CD14-positive monocyte (primary cell): ENCODE measurements around the gene UPF3A. TPM values are rescaled to one million over a fixed set of nuclear protein-coding genes. Genes with fewer than 3 reads are reported as not detected.

Experiments
- DNase-seq, 3 donors: peaks; one replicate each; pipeline ENCODE4 v3.0.0-alpha.2; 2011 to 2022
- H2AFZ ChIP-seq: 2 replicates; pipeline ENCODE4 v1.6.0; 2012; ENCODE audit warnings: mild to moderate bottlenecking, low read depth, low read length, inconsistent platforms; ENCODE audit not compliant: insufficient read depth, poor library complexity, severe bottlenecking
- H3K27ac ChIP-seq, 2 donors: 1 replicate in 1 of 2; 2 replicates in 1 of 2; pipeline ENCODE4 v1.5.1; 2012 to 2013; ENCODE audit warnings: low read length in 2 of 2, control low read depth in 1 of 2, inconsistent platforms in 1 of 2, low read depth in 1 of 2, mild to moderate bottlenecking in 1 of 2
- H3K27me3 ChIP-seq, 2 donors: one replicate each; pipeline versions ENCODE4 v1.6.0 to v1.6.1; 2011 to 2013; ENCODE audit warnings: low read length in 2 of 2; ENCODE audit not compliant: control insufficient read depth in 2 of 2, insufficient read depth in 2 of 2
- H3K36me3 ChIP-seq, 2 donors: replicated peaks in 1 of 2; 1 replicate in 1 of 2; 2 replicates in 1 of 2; pipeline versions ENCODE4 v1.5.1 to v1.6.1; 2012 to 2013; ENCODE audit warnings: low read length in 2 of 2, control low read depth in 1 of 2, inconsistent platforms in 1 of 2, mild to moderate bottlenecking in 1 of 2; ENCODE audit not compliant: insufficient read depth in 2 of 2, control insufficient read depth in 1 of 2
- H3K4me1 ChIP-seq, 2 donors: 1 replicate in 1 of 2; 2 replicates in 1 of 2; pipeline versions ENCODE4 v1.5.1 to v1.6.1; 2012 to 2013; ENCODE audit warnings: low read length in 2 of 2, control low read depth in 1 of 2, inconsistent platforms in 1 of 2, mild to moderate bottlenecking in 1 of 2, moderate library complexity in 1 of 2; ENCODE audit not compliant: insufficient read depth in 2 of 2, control insufficient read depth in 1 of 2
- H3K4me2 ChIP-seq: replicated peaks from 2 replicates; pipeline ENCODE3; 2012; ENCODE audit warnings: low read length, moderate library complexity, mild to moderate bottlenecking; ENCODE audit not compliant: poor library complexity, severe bottlenecking; ENCODE audit errors: extremely low read depth
- H3K4me3 ChIP-seq, 3 experiments: fragments of 200-600 bp in 1 of 3; sonication (generic) in 1 of 3; replicated peaks in 1 of 3; 1 replicate in 2 of 3; 2 replicates in 1 of 3; pipeline ENCODE4 v1.5.1; 2011 to 2013; ENCODE audit warnings: low read length in 3 of 3, mild to moderate bottlenecking in 3 of 3, control low read depth in 2 of 3, low read depth in 2 of 3, inconsistent platforms in 1 of 3, moderate library complexity in 1 of 3
- H3K79me2 ChIP-seq: 2 replicates; pipeline ENCODE4 v1.6.0; 2012; ENCODE audit warnings: mild to moderate bottlenecking, control low read depth, inconsistent platforms, low read length, moderate library complexity; ENCODE audit not compliant: insufficient read depth
- H3K9ac ChIP-seq: 2 replicates; pipeline ENCODE4 v1.6.0; 2017; ENCODE audit warnings: low read length, mild to moderate bottlenecking; ENCODE audit not compliant: insufficient read depth, poor library complexity, severe bottlenecking
- H3K9me3 ChIP-seq, 2 donors: replicated peaks in 1 of 2; 1 replicate in 1 of 2; 2 replicates in 1 of 2; pipeline versions ENCODE4 v1.5.1 to v1.6.1; 2012 to 2013; ENCODE audit warnings: low read length in 2 of 2, control low read depth in 1 of 2; ENCODE audit not compliant: control insufficient read depth in 1 of 2, insufficient read depth in 1 of 2
- H4K20me1 ChIP-seq: 2 replicates; pipeline ENCODE4 v1.6.0; 2012; ENCODE audit warnings: mild to moderate bottlenecking, low read length, control low read depth, moderate library complexity; ENCODE audit not compliant: insufficient read depth
- H3K27ac Mint-ChIP-seq, 7 donors: one replicate each; pipeline ENCODE4 v1.8.0; 2020; ENCODE audit warnings: mild to moderate bottlenecking in 7 of 7, mixed read lengths in 7 of 7, moderate library complexity in 6 of 7, inconsistent platforms in 2 of 7
- H3K27me3 Mint-ChIP-seq, 3 donors: one replicate each; pipeline ENCODE4 v1.8.0; 2021 to 2022; ENCODE audit warnings: low read depth in 3 of 3, mild to moderate bottlenecking in 3 of 3, mixed read lengths in 3 of 3, moderate library complexity in 3 of 3, inconsistent platforms in 1 of 3
- H3K36me3 Mint-ChIP-seq, 2 donors: one replicate each; pipeline ENCODE4 v1.8.0; 2020; ENCODE audit warnings: mixed read lengths in 2 of 2, inconsistent platforms in 1 of 2, mild to moderate bottlenecking in 1 of 2
- H3K4me1 Mint-ChIP-seq: one replicate; pipeline ENCODE4 v1.8.0; 2020; ENCODE audit warnings: mild to moderate bottlenecking, mixed read lengths
- H3K4me3 Mint-ChIP-seq, 2 donors: one replicate each; pipeline ENCODE4 v1.8.0; 2020; ENCODE audit warnings: mild to moderate bottlenecking in 2 of 2, mixed read lengths in 2 of 2, moderate library complexity in 1 of 2
- H3K9me3 Mint-ChIP-seq, 7 donors: one replicate each; pipeline ENCODE4 v1.8.0; 2020 to 2022; ENCODE audit warnings: mixed read lengths in 7 of 7, mild to moderate bottlenecking in 6 of 7, moderate library complexity in 6 of 7, inconsistent platforms in 2 of 7
- WGBS: methylation state at CpG from one replicate; pipeline ENCODE4 v1.1.5; 2013; ENCODE audit warnings: missing lambda C conversion rate; ENCODE audit not compliant: insufficient coverage; 5-methylcytosine and 5-hydroxymethylcytosine counted together
- intact Hi-C, 2 donors: fragments of 100-400 bp; cut with micrococcal nuclease; formaldehyde crosslinking; loops; one replicate each; pipeline versions ENCODE4 v1.15.0 to v1.15.1; 2023
- polyA plus RNA-seq, 3 donors: library from polyadenylated mRNA; depleted of rRNA in 1 of 3; unstranded in 2 of 3; stranded (reverse) in 1 of 3; fragments of 300-500 nt in 2 of 3; fragments of >200 nt in 1 of 3; fragmentation: Illumina TruSeq in 2 of 3; gene quantifications; 1 replicate in 2 of 3; 2 replicates in 1 of 3; pipeline ENCODE4 v1.2.3, GENCODE V29; 2012 to 2021
- TF ChIP-seq, protein P1 (sequence below): fragments of 200-600 bp; IDR thresholded peaks from one replicate; pipeline ENCODE4 v1.8.0; 2022; ENCODE audit warnings: antibody characterized with exemption, mild to moderate bottlenecking

The UPF3A gene
- polyA plus RNA-seq, 3 donors: 6.1 to 39.1 (median 7.0) TPM

DNA sequence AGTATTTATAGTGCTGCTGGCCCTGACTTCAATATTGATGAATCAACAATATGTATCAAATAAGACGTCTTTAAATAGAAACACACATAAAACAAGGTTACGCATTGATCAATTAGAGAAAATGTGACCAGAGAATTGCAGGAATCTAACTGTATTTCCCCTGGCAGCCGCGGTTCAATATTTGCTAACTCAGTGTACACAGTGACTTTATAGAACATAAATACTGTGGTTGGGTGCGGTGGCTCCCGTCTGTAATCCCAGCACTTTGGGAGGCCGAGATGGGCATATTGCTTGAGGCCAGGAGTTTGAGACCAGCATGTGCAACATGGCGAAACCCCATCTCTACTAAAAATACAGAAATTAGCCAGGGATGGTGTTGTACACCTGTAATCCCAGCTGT lies 22.8 kb upstream of the UPF3A start:
- Histone ChIP-seq H3K9ac (no peak overlapping the region), H3K9me3 (no peaks in the 10 kb centered on the region), H3K4me1 (no peaks in the 10 kb centered on the region), H3K27ac (no peak overlapping the region), H3K79me2 (no peaks in the 10 kb centered on the region), H4K20me1 (no peaks in the 10 kb centered on the region), H2AFZ (no peak overlapping the region), H3K27me3 (no peaks in the 10 kb centered on the region), H3K36me3 (peaks cover 81 to 100% of the 10 kb centered on the region in 2 donors), H3K4me3 (no peak overlapping the region), H3K4me2 (no peak overlapping the region)
- Mint-ChIP-seq H3K4me1 (peaks cover 5% of the 10 kb centered on the region), H3K4me3 (no peak overlapping the region), H3K36me3 (peaks cover 86 to 94% of the 10 kb centered on the region in 2 donors), H3K27me3 (peaks cover 0 to 2% (median 0%) of the 10 kb centered on the region in 3 donors), H3K27ac (no peak overlapping the region), H3K9me3 (no peaks in the 10 kb centered on the region)
- 100% methylated on average over 1 of the region's 8 CpGs for WGBS
- intact Hi-C loops: no loop called here
- DNase-seq: no peak
- TF ChIP-seq, protein P1, sequence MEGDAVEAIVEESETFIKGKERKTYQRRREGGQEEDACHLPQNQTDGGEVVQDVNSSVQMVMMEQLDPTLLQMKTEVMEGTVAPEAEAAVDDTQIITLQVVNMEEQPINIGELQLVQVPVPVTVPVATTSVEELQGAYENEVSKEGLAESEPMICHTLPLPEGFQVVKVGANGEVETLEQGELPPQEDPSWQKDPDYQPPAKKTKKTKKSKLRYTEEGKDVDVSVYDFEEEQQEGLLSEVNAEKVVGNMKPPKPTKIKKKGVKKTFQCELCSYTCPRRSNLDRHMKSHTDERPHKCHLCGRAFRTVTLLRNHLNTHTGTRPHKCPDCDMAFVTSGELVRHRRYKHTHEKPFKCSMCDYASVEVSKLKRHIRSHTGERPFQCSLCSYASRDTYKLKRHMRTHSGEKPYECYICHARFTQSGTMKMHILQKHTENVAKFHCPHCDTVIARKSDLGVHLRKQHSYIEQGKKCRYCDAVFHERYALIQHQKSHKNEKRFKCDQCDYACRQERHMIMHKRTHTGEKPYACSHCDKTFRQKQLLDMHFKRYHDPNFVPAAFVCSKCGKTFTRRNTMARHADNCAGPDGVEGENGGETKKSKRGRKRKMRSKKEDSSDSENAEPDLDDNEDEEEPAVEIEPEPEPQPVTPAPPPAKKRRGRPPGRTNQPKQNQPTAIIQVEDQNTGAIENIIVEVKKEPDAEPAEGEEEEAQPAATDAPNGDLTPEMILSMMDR: no peak

DNA sequence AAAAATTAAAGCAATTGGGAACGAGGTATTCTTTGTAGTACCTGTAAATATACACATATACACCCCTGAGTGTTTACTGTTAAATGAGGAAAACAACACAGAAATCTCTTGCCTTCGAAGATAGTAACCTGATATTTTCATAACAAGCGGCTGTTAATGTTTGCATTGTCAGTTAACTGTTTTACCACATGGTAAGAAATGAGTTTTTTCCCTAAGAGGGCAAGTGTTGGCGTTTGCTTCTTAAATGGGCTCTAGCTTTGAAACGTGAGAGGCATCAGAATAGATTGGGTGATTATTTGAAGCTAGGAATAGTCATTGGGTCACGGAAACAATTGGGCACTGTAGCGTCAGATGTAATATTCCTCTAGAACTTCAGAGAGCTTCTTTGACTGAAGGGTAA lies 22.0 kb upstream of the UPF3A start:
- Histone ChIP-seq H3K4me1 (no peaks in the 10 kb centered on the region), H3K27me3 (no peaks in the 10 kb centered on the region), H3K27ac (no peak overlapping the region), H3K79me2 (no peaks in the 10 kb centered on the region), H3K4me2 (no peak overlapping the region), H2AFZ (no peak overlapping the region), H3K4me3 (no peak overlapping the region), H4K20me1 (no peaks in the 10 kb centered on the region), H3K36me3 (peaks cover 79 to 100% of the 10 kb centered on the region in 2 donors), H3K9me3 (no peaks in the 10 kb centered on the region), H3K9ac (no peak overlapping the region)
- 100% methylated on average over 5 of the region's 7 CpGs for whole genome bisulfite sequencing
- Mint-ChIP-seq H3K36me3 (peaks cover 86 to 96% of the 10 kb centered on the region in 2 donors), H3K4me3 (no peak overlapping the region), H3K4me1 (peaks cover 5% of the 10 kb centered on the region), H3K27ac (no peak overlapping the region), H3K27me3 (peaks cover 0 to 2% (median 0%) of the 10 kb centered on the region in 3 donors), H3K9me3 (no peaks in the 10 kb centered on the region)
- no peak for DNase-seq
- TF ChIP-seq, protein P1: no peak
- intact Hi-C loops: no loop called here
